ENCODE data around the gene NDUFAF3.

NDUFAF3 gene

DNA sequence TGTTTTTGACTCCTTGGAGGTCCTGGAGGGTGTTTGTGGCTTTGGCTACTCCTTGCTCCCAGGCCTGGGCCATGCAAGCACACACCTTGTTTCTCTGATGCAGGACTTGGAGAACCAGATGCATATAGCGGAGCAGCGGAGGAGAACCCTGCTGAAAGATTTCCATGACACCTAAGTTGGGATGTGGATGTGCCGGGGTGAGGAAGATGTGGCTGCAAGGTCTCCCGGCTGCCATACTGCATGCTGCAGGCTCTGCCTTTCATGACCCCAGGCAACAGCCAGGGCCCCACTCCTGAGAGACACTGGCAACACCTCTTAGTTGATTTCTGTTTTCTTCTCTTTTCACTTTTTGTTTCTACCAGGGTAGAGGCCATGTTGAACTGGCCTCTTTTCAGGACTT, 38.8 kb upstream of the NDUFAF3 start:
- H3K79me2 ChIP-seq (ENCODE audit: insufficient read depth, low read length), result no peaks in the 10 kb centered on the region
- TF ChIP-seq, protein P1, sequence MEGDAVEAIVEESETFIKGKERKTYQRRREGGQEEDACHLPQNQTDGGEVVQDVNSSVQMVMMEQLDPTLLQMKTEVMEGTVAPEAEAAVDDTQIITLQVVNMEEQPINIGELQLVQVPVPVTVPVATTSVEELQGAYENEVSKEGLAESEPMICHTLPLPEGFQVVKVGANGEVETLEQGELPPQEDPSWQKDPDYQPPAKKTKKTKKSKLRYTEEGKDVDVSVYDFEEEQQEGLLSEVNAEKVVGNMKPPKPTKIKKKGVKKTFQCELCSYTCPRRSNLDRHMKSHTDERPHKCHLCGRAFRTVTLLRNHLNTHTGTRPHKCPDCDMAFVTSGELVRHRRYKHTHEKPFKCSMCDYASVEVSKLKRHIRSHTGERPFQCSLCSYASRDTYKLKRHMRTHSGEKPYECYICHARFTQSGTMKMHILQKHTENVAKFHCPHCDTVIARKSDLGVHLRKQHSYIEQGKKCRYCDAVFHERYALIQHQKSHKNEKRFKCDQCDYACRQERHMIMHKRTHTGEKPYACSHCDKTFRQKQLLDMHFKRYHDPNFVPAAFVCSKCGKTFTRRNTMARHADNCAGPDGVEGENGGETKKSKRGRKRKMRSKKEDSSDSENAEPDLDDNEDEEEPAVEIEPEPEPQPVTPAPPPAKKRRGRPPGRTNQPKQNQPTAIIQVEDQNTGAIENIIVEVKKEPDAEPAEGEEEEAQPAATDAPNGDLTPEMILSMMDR (IDR thresholded peaks at IDR 0.05; ENCODE audit: insufficient read depth, low read length, poor library complexity, severe bottlenecking), result no peak
- no peak for TF ChIP-seq EZH2phosphoT487 (conservative IDR thresholded peaks at IDR 0.05; ENCODE audit: low read length)
- H4K20me1 ChIP-seq (ENCODE audit: low read depth, low read length), result no peaks in the 10 kb centered on the region
- no peak overlapping the region for H3K4me3 ChIP-seq (ENCODE audit: insufficient read depth, low read length, poor library complexity, severe bottlenecking)
- peaks cover 3% of the 10 kb centered on the region for H3K36me3 ChIP-seq (ENCODE audit: low read length)
- no peak overlapping the region for H2AFZ ChIP-seq (ENCODE audit: low read depth, low read length, severe bottlenecking)
- H3K27ac ChIP-seq (ENCODE audit: low read depth, low read length), result no peak overlapping the region
- no peaks in the 10 kb centered on the region for H3K9me2 ChIP-seq (replicated peaks; ENCODE audit: insufficient read depth, low read length)
- peaks cover 9% of the 10 kb centered on the region; the same call in 1 of the 2 replicates for H3F3A ChIP-seq (ENCODE audit: insufficient read depth)
- H3K9ac ChIP-seq (ENCODE audit: low read length), result no peak overlapping the region
- H3K27me3 ChIP-seq (ENCODE audit: low read length), result no peaks in the 10 kb centered on the region
- no peaks in the 10 kb centered on the region for H3K9me3 ChIP-seq (ENCODE audit: insufficient read depth, low read length)
- H3K4me2 ChIP-seq (ENCODE audit: low read depth, low read length, poor library complexity, severe bottlenecking), result no peak overlapping the region

DNA sequence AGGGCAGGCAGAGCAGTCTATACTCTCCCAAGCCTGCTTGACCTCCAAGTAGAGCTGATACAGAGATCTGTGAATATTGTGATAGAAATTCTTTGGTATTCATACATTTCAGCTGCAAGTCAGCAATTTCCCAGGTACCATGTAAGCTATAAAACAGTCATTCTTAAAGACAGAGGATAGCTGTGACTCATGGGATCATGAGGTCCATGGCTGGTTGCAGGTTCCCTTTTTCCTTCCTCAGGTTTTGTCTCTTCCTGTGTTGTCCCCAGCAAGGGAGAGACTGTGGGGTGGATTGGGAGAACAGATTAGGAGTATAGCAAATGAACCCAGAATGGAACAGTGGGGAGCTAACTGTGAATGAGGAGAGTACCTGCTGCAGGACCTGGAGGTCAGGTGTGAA, 37.3 kb upstream of the NDUFAF3 start:
- H3K9me3 ChIP-seq (ENCODE audit: insufficient read depth, low read length), result no peaks in the 10 kb centered on the region
- H3K4me3 ChIP-seq (ENCODE audit: insufficient read depth, low read length, poor library complexity, severe bottlenecking), result no peak overlapping the region
- H3K9ac ChIP-seq (ENCODE audit: low read length), result no peak overlapping the region
- peaks cover 9% of the 10 kb centered on the region; the same call in 1 of the 2 replicates for H3F3A ChIP-seq (ENCODE audit: insufficient read depth)
- H4K20me1 ChIP-seq (ENCODE audit: low read depth, low read length), result no peaks in the 10 kb centered on the region
- H3K79me2 ChIP-seq (ENCODE audit: insufficient read depth, low read length), result peaks cover 5% of the 10 kb centered on the region
- H3K36me3 ChIP-seq (ENCODE audit: low read length), result no peaks in the 10 kb centered on the region; the same call in 1 of the 2 replicates
- no peak overlapping the region for H2AFZ ChIP-seq (ENCODE audit: low read depth, low read length, severe bottlenecking)
- H3K27me3 ChIP-seq (ENCODE audit: low read length), result no peaks in the 10 kb centered on the region
- no peak for TF ChIP-seq EZH2phosphoT487 (conservative IDR thresholded peaks at IDR 0.05; ENCODE audit: low read length)
- TF ChIP-seq, protein P1 (IDR thresholded peaks at IDR 0.05; ENCODE audit: insufficient read depth, low read length, poor library complexity, severe bottlenecking), result no peak
- H3K4me2 ChIP-seq (ENCODE audit: low read depth, low read length, poor library complexity, severe bottlenecking), result no peak overlapping the region
- H3K27ac ChIP-seq (ENCODE audit: low read depth, low read length), result no peak overlapping the region
- no peaks in the 10 kb centered on the region for H3K9me2 ChIP-seq (replicated peaks; ENCODE audit: insufficient read depth, low read length)

GRCh38 chr3:48985831-48986376, 36.0 kb upstream of the NDUFAF3 start:
- TF ChIP-seq, protein P1 (IDR thresholded peaks at IDR 0.05; ENCODE audit: insufficient read depth, low read length, poor library complexity, severe bottlenecking), result no peak
- TF ChIP-seq EZH2phosphoT487 (conservative IDR thresholded peaks at IDR 0.05; ENCODE audit: low read length), result no peak
- no peaks in the 10 kb centered on the region; the same call in 1 of the 2 replicates for H3K36me3 ChIP-seq (ENCODE audit: low read length)
- no peak overlapping the region for H3K9ac ChIP-seq (ENCODE audit: low read length)
- H3K9me2 ChIP-seq (replicated peaks; ENCODE audit: insufficient read depth, low read length), result no peaks in the 10 kb centered on the region
- no peak overlapping the region for H2AFZ ChIP-seq (ENCODE audit: low read depth, low read length, severe bottlenecking)
- H3K4me3 ChIP-seq (ENCODE audit: insufficient read depth, low read length, poor library complexity, severe bottlenecking), result no peak overlapping the region
- no peaks in the 10 kb centered on the region for H3K27me3 ChIP-seq (ENCODE audit: low read length)
- no peaks in the 10 kb centered on the region for H3K9me3 ChIP-seq (ENCODE audit: insufficient read depth, low read length)
- no peak overlapping the region for H3K27ac ChIP-seq (ENCODE audit: low read depth, low read length)
- H3K79me2 ChIP-seq (ENCODE audit: insufficient read depth, low read length), result peaks cover 11% of the 10 kb centered on the region
- H4K20me1 ChIP-seq (ENCODE audit: low read depth, low read length), result no peaks in the 10 kb centered on the region
- no peak overlapping the region for H3K4me2 ChIP-seq (ENCODE audit: low read depth, low read length, poor library complexity, severe bottlenecking)
- peaks cover 9% of the 10 kb centered on the region; the same call in 1 of the 2 replicates for H3F3A ChIP-seq (ENCODE audit: insufficient read depth)

All from SU-DHL-6 (cell line).